Activated naive CD4-positive, alpha-beta T cell treated with anti-CD3 and anti-CD28 coated beads for 36 hours (primary cell): ENCODE results near the gene PDLIM1. TPM values are rescaled to one million over a fixed set of nuclear protein-coding genes. Genes with fewer than 3 reads are reported as not detected.
"Not testable (repeated sequence)": the region's sequence is repeated elsewhere in the genome, so short reads cannot be mapped to it uniquely, and the experiment has no call there.

ENCODE experiments used
- CTCF ChIA-PET: fragments of 350-600 bp; sonication (Branson Sonifier 250); formaldehyde crosslinking; loops from one replicate; lab custom pipeline; 2021; ENCODE audit warnings: antibody characterized with exemption; lab: Charles Lee
- DNase-seq: peaks from one replicate; pipeline ENCODE4 v3.0.0-alpha.2; 2020
- H3K27ac Mint-ChIP-seq: one replicate; pipeline ENCODE4 v1.8.0; 2021; ENCODE audit warnings: mild to moderate bottlenecking, mixed read lengths
- H3K27me3 Mint-ChIP-seq: one replicate; pipeline ENCODE4 v1.8.0; 2021; ENCODE audit warnings: low read depth, mixed read lengths
- H3K36me3 Mint-ChIP-seq: one replicate; pipeline ENCODE4 v1.8.0; 2021; ENCODE audit warnings: low read depth, mixed read lengths
- H3K4me1 Mint-ChIP-seq: one replicate; pipeline ENCODE4 v1.8.0; 2021; ENCODE audit warnings: low read depth, mixed read lengths
- H3K4me3 Mint-ChIP-seq: one replicate; pipeline ENCODE4 v1.8.0; 2021; ENCODE audit warnings: mild to moderate bottlenecking, moderate library complexity, mixed read lengths
- H3K9me3 Mint-ChIP-seq: one replicate; pipeline ENCODE4 v1.8.0; 2021; ENCODE audit warnings: mixed read lengths
- intact Hi-C: fragments of 100-400 bp; cut with micrococcal nuclease; formaldehyde crosslinking; loops from one replicate; pipeline ENCODE4 v1.15.1; 2023
- total RNA-seq, 2 experiments: library from RNA; stranded (reverse); gene quantifications; one replicate each; pipeline ENCODE4 v1.2.3, GENCODE V29; 2021

The PDLIM1 gene
- total RNA-seq, 2 experiments from 2014 or later = 0.27 to 0.33 TPM

GRCh38 chr10:95228934-95229723 is 61.7 kb downstream of the PDLIM1 start:
- CTCF ChIA-PET, H3K27ac Mint-ChIP-seq, intact Hi-C loops, H3K4me3 Mint-ChIP-seq, H3K36me3 Mint-ChIP-seq, H3K9me3 Mint-ChIP-seq, DNase-seq: not testable (repeated sequence)
- peaks cover 11% of the 10 kb centered on the region for H3K4me1 Mint-ChIP-seq
- peaks cover 31% of the 10 kb centered on the region for H3K27me3 Mint-ChIP-seq

- Mint-ChIP-seq H3K27ac (no peak overlapping the region), H3K4me1 (no peaks in the 10 kb centered on the region), H3K9me3 (no peaks in the 10 kb centered on the region), H3K4me3 (no peak overlapping the region), H3K27me3 (peaks cover 9% of the 10 kb centered on the region), H3K36me3 (no peaks in the 10 kb centered on the region)
- DNase-seq = no peak
- CTCF ChIA-PET = no interaction called here
- intact Hi-C loops = no loop called here
These were observed 65.7 kb downstream of the PDLIM1 start for GRCh38 chr10:95225136-95225535.

GRCh38 chr10:95221124-95221523 is 69.7 kb downstream of the PDLIM1 start:
- no peak overlapping the region for H3K4me3 Mint-ChIP-seq

GRCh38 chr10:95220539-95220938 is 70.3 kb downstream of the PDLIM1 start:
- H3K27ac Mint-ChIP-seq = no peak overlapping the region
- no peaks in the 10 kb centered on the region for H3K36me3 Mint-ChIP-seq
- no peaks in the 10 kb centered on the region for H3K4me1 Mint-ChIP-seq
- intact Hi-C loops = no loop called here
- DNase-seq = no peak
- peaks cover 3% of the 10 kb centered on the region for H3K9me3 Mint-ChIP-seq
- H3K27me3 Mint-ChIP-seq = no peaks in the 10 kb centered on the region
- H3K4me3 Mint-ChIP-seq = no peak overlapping the region
- CTCF ChIA-PET = interaction anchor here (1.0 kb wide), 1 partner anchor 26 kb away, joined by 4 read pairs; no protein-coding TSS in a partner anchor

More at GRCh38 chr10:95221124-95221523, 69.7 kb downstream of the PDLIM1 start:
- Mint-ChIP-seq H3K27me3 (no peaks in the 10 kb centered on the region), H3K27ac (no peak overlapping the region), H3K9me3 (peaks cover 2% of the 10 kb centered on the region), H3K36me3 (no peaks in the 10 kb centered on the region), H3K4me1 (no peaks in the 10 kb centered on the region)
- DNase-seq = no peak
- CTCF ChIA-PET = no interaction called here
- intact Hi-C loops = no loop called here

GRCh38 chr10:95217476-95217875 is 73.3 kb downstream of the PDLIM1 start:
- peaks cover 3% of the 10 kb centered on the region for H3K27me3 Mint-ChIP-seq
- H3K4me3 Mint-ChIP-seq = no peak overlapping the region
- H3K4me1 Mint-ChIP-seq = no peaks in the 10 kb centered on the region
- no peak overlapping the region for H3K27ac Mint-ChIP-seq
- intact Hi-C loops = no loop called here
- DNase-seq = no peak
- H3K9me3 Mint-ChIP-seq = peaks cover 5% of the 10 kb centered on the region
- H3K36me3 Mint-ChIP-seq = no peaks in the 10 kb centered on the region
- CTCF ChIA-PET = interaction anchor here (0.6 kb wide), 1 partner anchor 156 kb away, joined by 3 read pairs; no protein-coding TSS in a partner anchor

- peaks cover 5% of the 10 kb centered on the region for H3K9me3 Mint-ChIP-seq
- intact Hi-C loops = no loop called here
- CTCF ChIA-PET = no interaction called here
- H3K4me1 Mint-ChIP-seq = no peaks in the 10 kb centered on the region
- DNase-seq = no peak
- peaks cover 3% of the 10 kb centered on the region for H3K27me3 Mint-ChIP-seq
- no peak overlapping the region for H3K4me3 Mint-ChIP-seq
- no peak overlapping the region for H3K27ac Mint-ChIP-seq
- H3K36me3 Mint-ChIP-seq = no peaks in the 10 kb centered on the region
These were observed 76.0 kb downstream of the PDLIM1 start for GRCh38 chr10:95214793-95215192.

DNA sequence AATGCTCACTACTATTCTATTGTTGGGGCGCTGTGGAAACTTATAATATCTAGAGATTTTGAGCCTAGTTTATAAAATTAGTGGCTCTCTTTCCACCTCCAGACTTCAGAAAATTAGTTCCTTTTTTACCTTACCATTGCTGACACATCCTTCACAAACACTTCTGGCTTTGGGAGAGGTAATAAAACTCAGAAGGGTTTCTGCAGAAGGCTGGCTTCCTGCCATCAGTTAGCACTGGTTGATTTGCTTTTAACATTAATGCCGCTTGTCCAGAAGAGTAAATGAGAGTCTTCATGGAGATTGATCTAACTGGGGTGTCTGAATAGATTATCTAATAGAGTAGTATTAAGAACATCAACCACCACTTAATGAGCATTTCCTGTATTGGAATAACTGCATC is 76.4 kb downstream of the PDLIM1 start:
- Mint-ChIP-seq H3K27me3 (peaks cover 3% of the 10 kb centered on the region), H3K36me3 (no peaks in the 10 kb centered on the region), H3K4me1 (no peaks in the 10 kb centered on the region), H3K27ac (no peak overlapping the region), H3K9me3 (peaks cover 5% of the 10 kb centered on the region), H3K4me3 (no peak overlapping the region)
- intact Hi-C loops = no loop called here
- no peak for DNase-seq
- CTCF ChIA-PET = no interaction called here

DNA sequence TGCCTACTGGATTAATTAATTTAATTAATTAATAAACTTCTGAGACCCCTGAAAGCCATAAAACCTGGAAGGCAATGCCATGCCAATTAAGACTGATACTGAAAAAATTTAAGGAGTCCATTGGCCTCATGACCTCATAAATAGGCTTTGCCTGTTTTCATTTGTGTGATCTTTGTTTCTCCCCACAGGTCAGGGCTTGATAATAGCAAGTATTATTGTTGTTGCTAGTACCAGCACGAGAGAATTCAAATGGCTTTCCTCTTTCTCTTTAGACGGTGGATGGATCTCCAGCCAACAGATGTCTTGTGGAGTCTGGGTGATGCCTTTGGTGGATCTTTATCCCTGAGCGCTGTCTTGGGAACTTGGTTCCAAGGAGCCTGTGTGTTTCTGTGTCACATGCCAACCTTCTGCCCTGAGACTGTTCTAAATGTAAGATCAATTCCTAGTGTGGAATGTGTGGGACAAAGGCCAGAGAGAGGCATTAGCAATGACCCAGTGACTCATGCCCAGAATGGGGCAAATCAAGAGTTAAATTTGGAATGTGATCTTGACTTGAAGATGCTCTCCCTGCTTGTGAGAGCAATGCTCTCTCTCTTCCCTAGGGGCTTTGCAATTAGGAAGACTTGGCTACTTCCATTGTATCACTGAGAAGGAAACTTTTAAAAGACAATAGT is 79.1 kb downstream of the PDLIM1 start:
- no peak overlapping the region for H3K27ac Mint-ChIP-seq
- CTCF ChIA-PET = interaction anchor here (1.7 kb wide), 1 partner anchor 34 kb away, joined by 3 read pairs; no protein-coding TSS in a partner anchor
- DNase-seq = no peak
- intact Hi-C loops = no loop called here
- peaks cover 3% of the 10 kb centered on the region for H3K27me3 Mint-ChIP-seq
- H3K4me3 Mint-ChIP-seq = no peak overlapping the region
- H3K9me3 Mint-ChIP-seq = peaks cover 5% of the 10 kb centered on the region
- H3K36me3 Mint-ChIP-seq = no peaks in the 10 kb centered on the region
- H3K4me1 Mint-ChIP-seq = no peaks in the 10 kb centered on the region

- Mint-ChIP-seq H3K4me3 (no peak overlapping the region), H3K27me3 (peaks cover 3% of the 10 kb centered on the region), H3K9me3 (peaks cover 2% of the 10 kb centered on the region), H3K36me3 (no peaks in the 10 kb centered on the region), H3K27ac (no peak overlapping the region), H3K4me1 (no peaks in the 10 kb centered on the region)
- CTCF ChIA-PET = interaction anchor here (0.6 to 1.7 kb wide), 3 partner anchors 36 to 153 kb away, joined by 3 read pairs; no protein-coding TSS in a partner anchor
- DNase-seq = no peak
- intact Hi-C loops = no loop called here
These were observed 81.2 kb downstream of the PDLIM1 start for GRCh38 chr10:95209509-95210127.

GRCh38 chr10:95208702-95209391 is 82.0 kb downstream of the PDLIM1 start:
- peaks cover 3% of the 10 kb centered on the region for H3K27me3 Mint-ChIP-seq
- H3K36me3 Mint-ChIP-seq = no peaks in the 10 kb centered on the region
- H3K27ac Mint-ChIP-seq = no peak overlapping the region
- no peak overlapping the region for H3K4me3 Mint-ChIP-seq
- CTCF ChIA-PET = interaction anchor here (0.9 kb wide), 1 partner anchor 154 kb away, joined by 3 read pairs; no protein-coding TSS in a partner anchor
- peaks cover 2% of the 10 kb centered on the region for H3K9me3 Mint-ChIP-seq
- no peak for DNase-seq
- H3K4me1 Mint-ChIP-seq = no peaks in the 10 kb centered on the region
- intact Hi-C loops = loop anchor here (1.0 kb wide), 1 partner anchor 34 kb away; no protein-coding TSS in a partner anchor

- H3K27me3 Mint-ChIP-seq, H3K4me1 Mint-ChIP-seq, H3K27ac Mint-ChIP-seq, H3K4me3 Mint-ChIP-seq, H3K36me3 Mint-ChIP-seq, H3K9me3 Mint-ChIP-seq, DNase-seq, intact Hi-C loops, CTCF ChIA-PET: not testable (repeated sequence)
These were observed 87.9 kb downstream of the PDLIM1 start for GRCh38 chr10:95202865-95203264.

GRCh38 chr10:95201736-95202135 is 89.1 kb downstream of the PDLIM1 start:
- intact Hi-C loops = no loop called here
- Mint-ChIP-seq H3K9me3 (peaks cover 7% of the 10 kb centered on the region), H3K27ac (no peak overlapping the region), H3K4me3 (no peak overlapping the region), H3K27me3 (no peaks in the 10 kb centered on the region), H3K36me3 (no peaks in the 10 kb centered on the region), H3K4me1 (no peaks in the 10 kb centered on the region)
- DNase-seq = no peak
- CTCF ChIA-PET = interaction anchor here (1.0 to 1.2 kb wide), 2 partner anchors 42 to 161 kb away, joined by 4 read pairs; no protein-coding TSS in a partner anchor
